Stimulated activated CD4-positive, alpha-beta T cell treated with anti-CD3 and anti-CD28 coated beads, Interleukin-1b, Interleukin-23, amount 100 ng/mL, for 48 hours (primary cell): Measurements from ENCODE around the gene DUSP1.
A peak's percentile ranks its signal among the peaks of the same experiment; 100 is the strongest.
"Not testable (repeated sequence)": the region's sequence is repeated elsewhere in the genome, so short reads cannot be mapped to it uniquely, and the experiment has no call there.

ENCODE experiments used
- DNase-seq: peaks from one replicate; pipeline ENCODE4 v3.0.0-alpha.2; 2020

The DUSP1 gene

GRCh38 chr5:172770675-172771438, at the start of gene DUSP1:
TSS of gene DUSP1 (minus strand) at chr5:172771195. CDS start at chr5:172770952, 243 bp downstream.
- DNase-seq = peak; percentile 96

- peak; percentile 70 for DNase-seq
These were observed 49.2 kb upstream of the DUSP1 start for GRCh38 chr5:172820046-172820767.

GRCh38 chr5:172819569-172819968, 48.6 kb upstream of the DUSP1 start:
- no peak for DNase-seq

GRCh38 chr5:172818081-172818480, 47.1 kb upstream of the DUSP1 start:
- no peak for DNase-seq

- DNase-seq = no peak
These were observed 46.7 kb upstream of the DUSP1 start for GRCh38 chr5:172817664-172818063.

- peak; percentile 28 for DNase-seq
These were observed 46.0 kb upstream of the DUSP1 start for GRCh38 chr5:172816925-172817562.

- no peak for DNase-seq
These were observed 44.6 kb upstream of the DUSP1 start for GRCh38 chr5:172815631-172816030.

GRCh38 chr5:172810996-172811395, 40.0 kb upstream of the DUSP1 start:
- not testable (repeated sequence) for DNase-seq

- no peak for DNase-seq
These were observed 38.8 kb upstream of the DUSP1 start for GRCh38 chr5:172809774-172810173.

GRCh38 chr5:172807766-172808311, 36.8 kb upstream of the DUSP1 start:
- no peak for DNase-seq

- peak; percentile 95 for DNase-seq
These were observed 36.1 kb upstream of the DUSP1 start for GRCh38 chr5:172806897-172807672.

- no peak for DNase-seq
These were observed 34.8 kb upstream of the DUSP1 start for GRCh38 chr5:172805736-172806255.

GRCh38 chr5:172805018-172805683, 34.2 kb upstream of the DUSP1 start:
- DNase-seq = no peak

- DNase-seq = no peak
These were observed 31.7 kb upstream of the DUSP1 start for GRCh38 chr5:172802567-172803176.

- no peak for DNase-seq
These were observed 31.1 kb upstream of the DUSP1 start for GRCh38 chr5:172802112-172802511.

GRCh38 chr5:172801179-172801671, 30.2 kb upstream of the DUSP1 start:
- no peak for DNase-seq

- no peak for DNase-seq
These were observed 29.1 kb upstream of the DUSP1 start for GRCh38 chr5:172800088-172800551.

- no peak for DNase-seq
These were observed 28.4 kb upstream of the DUSP1 start for GRCh38 chr5:172799416-172799815.

- no peak for DNase-seq
These were observed 27.6 kb upstream of the DUSP1 start for GRCh38 chr5:172798422-172799215.

- DNase-seq = no peak
These were observed 26.8 kb upstream of the DUSP1 start for GRCh38 chr5:172797771-172798191.
